Suprapubic skin (tissue), 4 donors: ENCODE measurements around the gene KRT36.

ENCODE experiments used
- EP300 ChIP-seq: sonication (generic); formaldehyde crosslinking; IDR thresholded peaks from one replicate; pipeline ENCODE4 v1.6.1; 2017; ENCODE audit warnings: antibody characterized with exemption
- POLR2A ChIP-seq, 2 donors: fragments of 450-650 bp; IDR thresholded peaks; one replicate each; pipeline ENCODE4 v1.6.1; 2017; ENCODE audit warnings: antibody characterized with exemption in 2 of 2, mild to moderate bottlenecking in 2 of 2, moderate library complexity in 2 of 2
- POLR2AphosphoS5 ChIP-seq, 3 donors: sonication (generic); formaldehyde crosslinking; IDR thresholded peaks; one replicate each; pipeline ENCODE4 v1.6.1; 2017; ENCODE audit warnings: antibody characterized with exemption in 3 of 3
- TF ChIP-seq, protein P1 (sequence below), 2 donors: fragments of 200-600 bp in 1 of 2; fragments of 450-650 bp in 1 of 2; sonication (generic) in 1 of 2; IDR thresholded peaks; one replicate each; pipeline ENCODE4 v1.5.1; 2016 to 2019; ENCODE audit warnings: antibody characterized with exemption in 2 of 2, mild to moderate bottlenecking in 1 of 2, moderate library complexity in 1 of 2

DNA sequence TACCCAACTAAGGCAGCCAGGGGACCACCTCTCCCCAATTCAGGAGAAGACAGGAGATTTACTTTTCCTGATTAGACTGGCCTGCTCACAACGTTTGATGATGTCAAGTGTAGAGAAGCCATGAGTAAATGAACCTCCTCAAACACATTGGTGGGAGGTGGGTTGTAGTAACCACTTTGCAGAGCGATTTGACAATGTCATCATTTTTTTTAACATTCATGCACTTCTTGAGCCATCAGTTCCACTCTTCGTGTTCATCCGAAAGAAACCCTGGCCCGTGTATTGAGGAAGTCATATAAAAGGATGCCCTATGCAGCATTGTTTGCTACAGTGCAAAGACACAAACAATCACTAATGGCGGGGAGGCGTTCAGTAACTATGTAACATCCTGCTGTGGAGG is 43.9 kb upstream of the KRT36 start:
- TF ChIP-seq POLR2A (IDR thresholded peaks at IDR 0.05) (no peak), EP300 (no peak), POLR2AphosphoS5 (IDR thresholded peaks at IDR 0.05) (no peak)
- TF ChIP-seq, protein P1, sequence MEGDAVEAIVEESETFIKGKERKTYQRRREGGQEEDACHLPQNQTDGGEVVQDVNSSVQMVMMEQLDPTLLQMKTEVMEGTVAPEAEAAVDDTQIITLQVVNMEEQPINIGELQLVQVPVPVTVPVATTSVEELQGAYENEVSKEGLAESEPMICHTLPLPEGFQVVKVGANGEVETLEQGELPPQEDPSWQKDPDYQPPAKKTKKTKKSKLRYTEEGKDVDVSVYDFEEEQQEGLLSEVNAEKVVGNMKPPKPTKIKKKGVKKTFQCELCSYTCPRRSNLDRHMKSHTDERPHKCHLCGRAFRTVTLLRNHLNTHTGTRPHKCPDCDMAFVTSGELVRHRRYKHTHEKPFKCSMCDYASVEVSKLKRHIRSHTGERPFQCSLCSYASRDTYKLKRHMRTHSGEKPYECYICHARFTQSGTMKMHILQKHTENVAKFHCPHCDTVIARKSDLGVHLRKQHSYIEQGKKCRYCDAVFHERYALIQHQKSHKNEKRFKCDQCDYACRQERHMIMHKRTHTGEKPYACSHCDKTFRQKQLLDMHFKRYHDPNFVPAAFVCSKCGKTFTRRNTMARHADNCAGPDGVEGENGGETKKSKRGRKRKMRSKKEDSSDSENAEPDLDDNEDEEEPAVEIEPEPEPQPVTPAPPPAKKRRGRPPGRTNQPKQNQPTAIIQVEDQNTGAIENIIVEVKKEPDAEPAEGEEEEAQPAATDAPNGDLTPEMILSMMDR (IDR thresholded peaks at IDR 0.05) = no peak
